SU-DHL-6 (cell line): ENCODE results near the gene BCL6.
A peak's percentile ranks its signal among the peaks of the same experiment; 100 is the strongest.

Experiments used
- H2AFZ ChIP-seq: fragments of 200-600 bp; sonication (generic); 2 replicates; pipeline ENCODE4 v1.6.1; 2014; ENCODE audit warnings: low read depth, mild to moderate bottlenecking, moderate library complexity, mixed read lengths, antibody characterized with exemption, low read length; ENCODE audit not compliant: severe bottlenecking
- H3F3A ChIP-seq: fragments of 200-600 bp; shearing (Covaris generic); 2 replicates; pipeline ENCODE4 v1.6.0; 2016; ENCODE audit warnings: antibody characterized with exemption, mild to moderate bottlenecking; ENCODE audit not compliant: insufficient read depth
- H3K27ac ChIP-seq: fragments of 200-600 bp; sonication (generic); 2 replicates; pipeline ENCODE4 v1.5.1; 2016; ENCODE audit warnings: low read depth, mild to moderate bottlenecking, low read length, moderate library complexity, mixed read lengths
- H3K27me3 ChIP-seq: fragments of 200-600 bp; sonication (generic), shearing (Covaris generic); 2 replicates; pipeline ENCODE4 v1.6.0; 2014; ENCODE audit warnings: mild to moderate bottlenecking, low read length
- H3K36me3 ChIP-seq: fragments of 200-600 bp; sonication (generic); 2 replicates; pipeline ENCODE4 v1.6.1; 2014; ENCODE audit warnings: mild to moderate bottlenecking, low read length, mixed read lengths
- H3K4me2 ChIP-seq: fragments of 300-600, 200-600 bp; shearing (Covaris generic), sonication (generic); 2 replicates; pipeline ENCODE4 v1.6.0; 2014; ENCODE audit warnings: low read length, low read depth, mild to moderate bottlenecking; ENCODE audit not compliant: poor library complexity, severe bottlenecking
- H3K4me3 ChIP-seq: fragments of 200-600 bp; sonication (generic); 2 replicates; pipeline ENCODE4 v1.5.1; 2014; ENCODE audit warnings: antibody characterized with exemption, low read length, mild to moderate bottlenecking, mixed read lengths; ENCODE audit not compliant: insufficient read depth, poor library complexity, severe bottlenecking
- H3K79me2 ChIP-seq: fragments of 200-600 bp; sonication (generic); 2 replicates; pipeline ENCODE4 v1.6.1; 2014; ENCODE audit warnings: mild to moderate bottlenecking, low read length, moderate library complexity; ENCODE audit not compliant: insufficient read depth
- H3K9ac ChIP-seq: fragments of 200-600 bp; sonication (generic); 2 replicates; pipeline ENCODE4 v1.7.0; 2014; ENCODE audit warnings: mild to moderate bottlenecking, low read length
- H3K9me2 ChIP-seq: fragments of 200-600 bp; sonication (generic); replicated peaks from 2 replicates; pipeline ENCODE4 v1.6.1; 2014; ENCODE audit warnings: low read length; ENCODE audit not compliant: insufficient read depth
- H3K9me3 ChIP-seq: fragments of 200-600 bp; sonication (generic); 2 replicates; pipeline ENCODE4 v1.6.1; 2014; ENCODE audit warnings: low read length, mixed read lengths; ENCODE audit not compliant: insufficient read depth
- H4K20me1 ChIP-seq: fragments of 200-600 bp; sonication (generic); 2 replicates; pipeline ENCODE4 v1.6.1; 2014; ENCODE audit warnings: low read depth, mild to moderate bottlenecking, antibody characterized with exemption, low read length, moderate library complexity, mixed read lengths
- CTCF ChIP-seq: fragments of 200-600 bp; sonication (generic); IDR thresholded peaks from one replicate; pipeline ENCODE4 v1.5.1; 2017; ENCODE audit warnings: antibody characterized with exemption, mild to moderate bottlenecking, low read length, moderate library complexity; ENCODE audit not compliant: insufficient read depth, poor library complexity, severe bottlenecking
- EZH2phosphoT487 ChIP-seq: fragments of 200-600 bp; sonication (generic), shearing (Covaris generic); conservative IDR thresholded peaks from 2 replicates; pipeline ENCODE4 v1.6.1; 2018; ENCODE audit warnings: mild to moderate bottlenecking, antibody characterized with exemption, low read length, moderate library complexity, mixed read lengths

The BCL6 gene

GRCh38 chr3:187714404-187714979 lies 30.8 kb downstream of the BCL6 start:
- Histone ChIP-seq H3K4me2 (no peak overlapping the region), H2AFZ (no peak overlapping the region), H3K79me2 (no peaks in the 10 kb centered on the region)

DNA sequence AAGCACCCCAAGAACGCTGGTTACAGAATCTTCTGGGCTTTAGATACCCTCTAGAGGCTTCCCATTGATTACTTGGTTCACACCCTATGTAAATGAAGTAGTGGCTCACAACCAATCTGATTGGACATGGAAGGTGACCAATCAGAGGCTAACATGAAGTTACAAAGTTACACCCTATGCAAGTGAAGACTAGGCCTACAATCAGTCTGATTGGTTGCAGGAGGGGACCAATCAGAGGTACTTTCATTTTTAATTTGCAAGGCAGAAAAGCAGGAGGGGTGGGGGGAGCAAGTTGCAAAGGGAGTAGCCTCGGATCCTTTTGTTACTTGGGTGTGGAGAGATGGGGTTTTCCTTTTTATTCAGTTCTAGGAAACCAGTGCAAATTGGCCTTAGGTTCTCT lies 31.8 kb downstream of the BCL6 start:
- Histone ChIP-seq H3K36me3 (no peaks in the 10 kb centered on the region), H3K4me2 (no peak overlapping the region), H2AFZ (no peak overlapping the region), H3K79me2 (no peaks in the 10 kb centered on the region), H3K9me3 (no peaks in the 10 kb centered on the region), H3K9ac (no peak overlapping the region), H3K27ac (no peak overlapping the region), H4K20me1 (no peaks in the 10 kb centered on the region), H3K4me3 (no peak overlapping the region), H3K9me2 (no peaks in the 10 kb centered on the region), H3K27me3 (no peaks in the 10 kb centered on the region), H3F3A (peaks cover 13% of the 10 kb centered on the region; the same call in 1 of the 2 replicates)
- no peak for TF ChIP-seq EZH2phosphoT487
- TF ChIP-seq CTCF: no peak

More at GRCh38 chr3:187714404-187714979, 30.8 kb downstream of the BCL6 start:
- Histone ChIP-seq H3K36me3 (no peaks in the 10 kb centered on the region), H3K9me3 (no peaks in the 10 kb centered on the region), H3K27ac (no peak overlapping the region), H3K4me3 (no peak overlapping the region), H3F3A (peaks cover 23% of the 10 kb centered on the region), H3K9me2 (no peaks in the 10 kb centered on the region), H3K9ac (no peak overlapping the region), H3K27me3 (no peaks in the 10 kb centered on the region), H4K20me1 (no peaks in the 10 kb centered on the region)
- peak; percentile 77 for TF ChIP-seq CTCF
- no peak for TF ChIP-seq EZH2phosphoT487

DNA sequence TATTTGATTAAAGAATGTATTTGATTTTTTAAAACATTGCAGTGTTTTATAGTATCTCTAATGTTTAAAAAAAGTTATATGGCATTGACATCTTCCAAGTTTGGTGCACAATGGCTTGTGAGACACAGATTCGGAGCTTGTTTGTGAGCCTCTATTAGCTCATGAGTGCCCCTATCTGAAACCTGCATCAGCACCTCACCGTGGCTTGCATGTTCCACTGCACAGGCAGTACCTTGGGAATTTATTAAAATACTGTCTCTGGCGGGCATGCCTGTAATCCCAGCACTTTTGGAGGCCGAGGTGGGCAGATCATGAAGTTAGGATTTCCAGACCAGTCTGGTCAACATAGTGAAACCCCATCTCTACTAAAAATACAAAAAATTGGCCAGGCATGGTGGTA lies 36.1 kb downstream of the BCL6 start:
- no peak for TF ChIP-seq EZH2phosphoT487
- TF ChIP-seq CTCF: no peak
- Histone ChIP-seq H3F3A (no peaks in the 10 kb centered on the region), H3K4me2 (no peak overlapping the region), H4K20me1 (no peaks in the 10 kb centered on the region), H3K36me3 (no peaks in the 10 kb centered on the region), H3K4me3 (no peak overlapping the region), H2AFZ (no peak overlapping the region), H3K9me3 (no peaks in the 10 kb centered on the region), H3K27ac (no peak overlapping the region), H3K79me2 (no peaks in the 10 kb centered on the region), H3K27me3 (no peaks in the 10 kb centered on the region), H3K9ac (no peak overlapping the region), H3K9me2 (no peaks in the 10 kb centered on the region)
